ENCODE results near the gene SH2D3A.
"Not testable (repeated sequence)": the region's sequence is repeated elsewhere in the genome, so short reads cannot be mapped to it uniquely, and the experiment has no call there.

The SH2D3A gene

GRCh38 chr19:6712231-6712630 is 55.0 kb downstream of the SH2D3A start:
- in situ Hi-C loops (cut with MboI; ENCODE audit: low sequenced_read_pairs) = no loop called here

DNA sequence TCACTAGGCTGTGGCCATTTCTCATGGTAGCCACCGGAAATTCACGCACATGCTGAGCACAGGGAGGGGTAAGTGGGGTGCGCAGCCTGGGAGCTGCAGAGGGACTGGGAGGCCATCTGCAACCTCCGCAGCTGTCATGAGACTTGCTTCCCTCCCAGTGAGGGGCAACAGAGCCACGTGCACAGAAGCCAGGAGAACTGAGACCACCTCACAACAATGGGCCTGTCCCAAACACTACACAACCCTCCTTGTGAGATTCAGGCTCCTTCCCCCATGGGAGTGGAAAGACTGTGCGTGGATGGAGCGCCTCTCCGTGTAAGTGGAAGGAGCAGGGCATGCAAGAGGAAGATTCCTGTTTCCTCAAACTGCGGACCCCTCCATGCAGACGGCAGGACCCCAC is 55.6 kb downstream of the SH2D3A start:
- in situ Hi-C loops (cut with MboI; ENCODE audit: low sequenced_read_pairs) = no loop called here

- in situ Hi-C loops (cut with MboI; ENCODE audit: low sequenced_read_pairs) = no loop called here
Measured at GRCh38 chr19:6711078-6711361, 56.2 kb downstream of the SH2D3A start.

GRCh38 chr19:6710273-6711077 is 56.8 kb downstream of the SH2D3A start:
- in situ Hi-C loops (cut with MboI; ENCODE audit: low sequenced_read_pairs) = no loop called here

GRCh38 chr19:6709549-6709948 is 57.7 kb downstream of the SH2D3A start:
- in situ Hi-C loops (cut with MboI; ENCODE audit: low sequenced_read_pairs) = no loop called here

- in situ Hi-C loops (cut with MboI; ENCODE audit: low sequenced_read_pairs) = not testable (repeated sequence)
Measured at GRCh38 chr19:6708913-6709312, 58.3 kb downstream of the SH2D3A start.

DNA sequence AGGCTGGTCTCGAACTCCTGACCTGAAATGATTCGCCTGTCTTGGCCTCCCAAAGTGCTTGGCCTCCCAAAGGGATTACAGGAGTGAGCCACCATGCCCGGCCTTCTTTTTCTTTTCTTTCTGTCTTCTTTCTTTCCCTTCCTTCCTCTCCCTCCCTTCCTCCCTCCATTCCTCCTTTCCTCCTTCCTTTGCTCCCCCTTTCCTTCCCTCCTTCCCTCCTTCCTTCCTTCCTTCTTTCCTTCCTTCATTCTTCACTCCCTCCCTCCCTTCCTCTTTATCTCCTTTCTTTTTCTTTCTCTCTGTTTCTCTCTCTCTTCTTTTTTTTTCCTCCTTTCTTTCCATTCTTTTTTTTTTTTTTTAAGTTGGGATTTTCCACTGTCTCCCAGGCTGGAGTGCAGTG is 58.9 kb downstream of the SH2D3A start:
- in situ Hi-C loops (cut with MboI; ENCODE audit: low sequenced_read_pairs) = no loop called here

- in situ Hi-C loops (cut with MboI; ENCODE audit: low sequenced_read_pairs) = no loop called here
Measured at GRCh38 chr19:6707658-6708018, 59.6 kb downstream of the SH2D3A start.

DNA sequence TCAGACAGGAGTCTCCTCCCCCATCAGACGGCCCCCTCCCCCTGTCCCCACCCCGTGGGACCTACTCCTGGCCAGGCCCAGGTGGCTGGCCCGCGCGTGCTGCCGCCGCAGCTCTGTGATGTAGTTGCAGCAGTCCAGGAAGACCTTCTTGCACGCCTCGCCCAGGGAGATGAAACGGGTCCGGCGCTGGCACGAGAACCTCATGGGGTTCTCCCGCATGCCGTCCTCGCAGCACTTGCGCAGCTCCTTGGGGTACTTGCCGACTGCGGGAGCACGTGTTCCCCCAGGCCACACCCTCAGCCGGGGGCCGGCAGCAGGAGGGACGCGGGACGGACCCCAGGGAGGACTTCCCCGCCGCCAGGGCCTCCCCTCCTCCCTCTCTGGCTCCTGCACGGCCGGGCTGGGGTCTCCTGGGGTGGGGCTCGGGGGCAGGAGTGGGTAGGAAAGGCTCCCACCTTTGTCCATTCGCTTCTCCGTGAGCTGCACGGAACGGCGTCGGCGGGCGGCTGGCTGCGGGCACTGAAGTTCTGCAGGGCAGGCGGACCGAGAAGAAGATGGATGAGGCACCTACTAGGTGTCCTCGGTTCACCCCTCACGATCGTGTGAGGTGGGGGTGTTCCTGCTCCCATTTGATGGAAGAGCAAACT is 60.1 kb downstream of the SH2D3A start:
- in situ Hi-C loops (cut with MboI; ENCODE audit: low sequenced_read_pairs) = no loop called here

DNA sequence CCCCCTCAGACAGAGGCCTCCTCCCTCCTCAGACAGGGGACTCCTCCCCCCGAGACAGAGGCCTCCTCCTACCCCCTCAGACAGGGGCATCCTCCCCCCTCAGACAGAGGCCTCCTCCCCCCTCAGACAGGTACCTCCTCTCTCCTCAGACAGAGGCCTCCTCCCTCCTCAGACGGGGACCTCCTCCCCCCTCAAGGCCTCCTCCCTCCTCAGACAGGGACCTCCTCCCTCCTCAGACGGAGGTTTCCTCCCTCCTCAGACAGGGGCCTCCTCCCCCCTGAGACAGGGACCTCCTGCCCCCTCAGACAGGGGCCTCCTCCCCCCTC is 60.6 kb downstream of the SH2D3A start:
- in situ Hi-C loops (cut with MboI; ENCODE audit: low sequenced_read_pairs) = no loop called here

GRCh38 chr19:6705931-6706632 is 61.2 kb downstream of the SH2D3A start:
- in situ Hi-C loops (cut with MboI; ENCODE audit: low sequenced_read_pairs) = no loop called here

All from HL-60/S4 treated with retinoic acid at 250 ng/mL for 4 days and 3 days (cell line).